Measurements from ENCODE around the gene UCP2.
A peak's percentile ranks its signal among the peaks of the same experiment; 100 is the strongest.

UCP2 gene

DNA sequence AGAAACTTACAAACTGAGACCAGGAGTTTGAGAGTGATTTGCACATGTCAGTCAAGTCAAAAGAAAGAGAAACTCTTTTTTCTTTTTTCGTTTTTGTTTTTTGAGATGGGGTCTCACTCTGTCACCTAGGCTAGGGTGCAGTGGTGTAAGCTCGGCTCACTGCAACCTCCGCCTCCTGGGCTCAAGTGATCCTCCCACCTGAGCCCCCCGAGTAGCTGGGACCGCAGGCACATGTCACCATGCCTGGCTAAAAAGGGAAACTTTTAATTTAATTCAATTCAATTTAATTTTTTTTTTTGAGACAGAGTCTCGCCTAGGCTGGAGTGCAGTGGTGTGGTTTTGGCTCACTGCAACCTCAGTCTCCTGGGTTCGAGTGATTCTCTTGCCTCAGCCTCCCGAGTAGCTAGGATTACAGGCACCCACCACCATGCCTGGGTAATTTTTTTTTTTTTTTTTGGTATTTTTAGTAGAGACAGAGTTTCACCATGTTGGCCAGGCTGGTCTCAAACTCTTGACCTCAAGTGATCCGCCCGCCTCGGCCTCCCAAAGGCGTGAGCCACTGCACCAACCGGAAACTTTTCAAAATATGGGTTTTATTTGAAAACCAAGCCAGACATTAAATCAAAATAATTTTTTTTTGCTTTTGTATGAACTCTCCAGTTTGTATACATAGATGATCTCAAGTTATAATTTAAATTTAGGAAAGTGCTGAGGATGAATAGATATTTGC, 16.4 kb upstream of the UCP2 start:
- DNase-seq (ENCODE audit: low read depth) = no peak
- TF ChIP-seq, protein P1, sequence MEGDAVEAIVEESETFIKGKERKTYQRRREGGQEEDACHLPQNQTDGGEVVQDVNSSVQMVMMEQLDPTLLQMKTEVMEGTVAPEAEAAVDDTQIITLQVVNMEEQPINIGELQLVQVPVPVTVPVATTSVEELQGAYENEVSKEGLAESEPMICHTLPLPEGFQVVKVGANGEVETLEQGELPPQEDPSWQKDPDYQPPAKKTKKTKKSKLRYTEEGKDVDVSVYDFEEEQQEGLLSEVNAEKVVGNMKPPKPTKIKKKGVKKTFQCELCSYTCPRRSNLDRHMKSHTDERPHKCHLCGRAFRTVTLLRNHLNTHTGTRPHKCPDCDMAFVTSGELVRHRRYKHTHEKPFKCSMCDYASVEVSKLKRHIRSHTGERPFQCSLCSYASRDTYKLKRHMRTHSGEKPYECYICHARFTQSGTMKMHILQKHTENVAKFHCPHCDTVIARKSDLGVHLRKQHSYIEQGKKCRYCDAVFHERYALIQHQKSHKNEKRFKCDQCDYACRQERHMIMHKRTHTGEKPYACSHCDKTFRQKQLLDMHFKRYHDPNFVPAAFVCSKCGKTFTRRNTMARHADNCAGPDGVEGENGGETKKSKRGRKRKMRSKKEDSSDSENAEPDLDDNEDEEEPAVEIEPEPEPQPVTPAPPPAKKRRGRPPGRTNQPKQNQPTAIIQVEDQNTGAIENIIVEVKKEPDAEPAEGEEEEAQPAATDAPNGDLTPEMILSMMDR (conservative IDR thresholded peaks at IDR 0.05; ENCODE audit: low read depth, low read length) = no peak
- no peak overlapping the region for H3K4me3 ChIP-seq (ENCODE audit: low read depth, low read length)

GRCh38 chr11:73997120-73997770, 14.6 kb upstream of the UCP2 start:
- TF ChIP-seq, protein P1 (conservative IDR thresholded peaks at IDR 0.05; ENCODE audit: low read depth, low read length) = no peak
- H3K4me3 ChIP-seq (ENCODE audit: low read depth, low read length) = no peak overlapping the region
- no peak for DNase-seq (ENCODE audit: low read depth)

- no peak for DNase-seq (ENCODE audit: low read depth)
- TF ChIP-seq, protein P1 (conservative IDR thresholded peaks at IDR 0.05; ENCODE audit: low read depth, low read length) = no peak
- H3K4me3 ChIP-seq (ENCODE audit: low read depth, low read length) = no peak overlapping the region
Observed at GRCh38 chr11:73996161-73996747, 13.6 kb upstream of the UCP2 start.

DNA sequence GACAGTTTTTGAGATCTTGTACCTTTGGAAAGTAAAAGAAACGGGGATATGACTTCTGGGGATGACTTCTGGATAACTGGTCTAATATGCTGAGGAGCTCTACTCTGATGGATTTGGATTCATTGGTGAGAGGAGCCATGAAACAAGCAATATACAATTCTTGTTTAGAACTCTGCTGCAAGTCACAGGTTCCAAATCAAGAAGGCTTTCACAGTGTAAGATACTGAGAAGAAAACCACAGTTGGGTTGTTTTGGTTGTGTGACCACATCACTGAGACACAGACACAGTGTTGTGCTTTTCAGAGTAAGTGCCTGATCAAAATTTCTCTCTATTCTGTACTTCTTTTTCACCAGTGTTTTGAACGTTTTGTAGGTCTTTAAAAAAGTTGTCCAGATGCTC, 13.1 kb upstream of the UCP2 start:
- TF ChIP-seq, protein P1 (conservative IDR thresholded peaks at IDR 0.05; ENCODE audit: low read depth, low read length) = no peak
- no peak overlapping the region for H3K4me3 ChIP-seq (ENCODE audit: low read depth, low read length)
- no peak for DNase-seq (ENCODE audit: low read depth)

GRCh38 chr11:73995247-73995646, 12.6 kb upstream of the UCP2 start:
- no peak overlapping the region for H3K4me3 ChIP-seq (ENCODE audit: low read depth, low read length)
- DNase-seq (ENCODE audit: low read depth) = peak; percentile 22

DNA sequence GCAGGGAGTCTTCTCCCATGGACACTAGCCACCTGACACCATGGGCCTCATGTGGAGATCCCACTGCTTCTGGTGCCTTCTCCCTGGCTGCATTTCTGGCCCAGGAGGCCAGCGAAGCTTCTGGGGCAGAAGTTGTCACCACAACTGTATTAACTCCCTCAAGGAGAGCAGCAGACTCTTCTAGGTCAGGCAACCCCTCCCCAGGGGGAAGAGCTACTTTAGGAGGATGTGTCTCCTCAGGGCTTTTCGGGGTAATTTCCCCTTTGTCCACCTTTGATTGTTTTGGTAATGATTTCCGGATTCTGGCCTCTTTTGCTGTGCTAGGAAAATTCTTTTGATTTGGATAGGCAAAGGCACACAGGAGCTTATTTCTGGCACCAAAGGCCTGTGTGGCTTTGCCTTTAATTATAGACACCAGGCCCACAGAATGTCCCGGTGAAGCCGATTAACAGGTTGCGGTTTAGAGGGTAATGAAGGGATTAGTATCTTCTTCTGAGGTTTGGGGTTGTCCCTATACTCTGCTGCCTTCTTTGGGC, 8.9 kb upstream of the UCP2 start:
- no peak overlapping the region for H3K4me3 ChIP-seq (ENCODE audit: low read depth, low read length)
- TF ChIP-seq, protein P1 (conservative IDR thresholded peaks at IDR 0.05; ENCODE audit: low read depth, low read length) = no peak
- no peak for DNase-seq (ENCODE audit: low read depth)

More at GRCh38 chr11:73995247-73995646, 12.6 kb upstream of the UCP2 start:
- TF ChIP-seq, protein P1 (conservative IDR thresholded peaks at IDR 0.05; ENCODE audit: low read depth, low read length) = no peak

All from choroid plexus epithelial cell (primary cell).